H9 (cell line): Measurements from ENCODE around the gene GCLC. TPM values are rescaled to one million over a fixed set of nuclear protein-coding genes. Genes with fewer than 3 reads are reported as not detected.

Source experiments
- DNase-seq: peaks from one replicate; pipeline ENCODE4 v3.0.0-alpha.2; 2017
- H2AFZ ChIP-seq: one replicate; pipeline ENCODE4 v1.6.1; 2013; ENCODE audit warnings: mild to moderate bottlenecking, low read length, control low read depth, moderate library complexity
- H2AK5ac ChIP-seq: 2 replicates; pipeline ENCODE4 v1.6.1; 2013; ENCODE audit warnings: low read length, control low read depth, mixed read lengths; ENCODE audit not compliant: insufficient read length
- H2BK120ac ChIP-seq: one replicate; pipeline ENCODE4 v1.6.1; 2013; ENCODE audit warnings: low read depth, mild to moderate bottlenecking, low read length, control low read depth, inconsistent platforms; ENCODE audit not compliant: poor library complexity, severe bottlenecking
- H2BK12ac ChIP-seq: 2 replicates; pipeline ENCODE4 v1.6.1; 2013; ENCODE audit warnings: low read length, control low read depth, mixed read lengths, low read depth; ENCODE audit not compliant: insufficient read length
- H2BK15ac ChIP-seq: 2 replicates; pipeline ENCODE4 v1.6.1; 2013; ENCODE audit warnings: low read depth, low read length, control low read depth
- H2BK20ac ChIP-seq: one replicate; pipeline ENCODE4 v1.6.1; 2013; ENCODE audit warnings: low read depth, mild to moderate bottlenecking, low read length, control low read depth, inconsistent platforms; ENCODE audit not compliant: poor library complexity, severe bottlenecking
- H2BK5ac ChIP-seq: 2 replicates; pipeline ENCODE4 v1.6.1; 2013; ENCODE audit warnings: low read length, control low read depth, mixed read lengths; ENCODE audit not compliant: insufficient read length
- H3K14ac ChIP-seq: 2 replicates; pipeline ENCODE4 v1.6.1; 2013; ENCODE audit warnings: low read length, control low read depth; ENCODE audit not compliant: insufficient read depth
- H3K18ac ChIP-seq: 2 replicates; pipeline ENCODE4 v1.6.1; 2013; ENCODE audit warnings: low read depth, mild to moderate bottlenecking, mixed read lengths, low read length, control low read depth; ENCODE audit not compliant: insufficient read length
- H3K23ac ChIP-seq: 2 replicates; pipeline ENCODE4 v1.6.1; 2013; ENCODE audit warnings: low read length, control low read depth, mixed read lengths, low read depth; ENCODE audit not compliant: insufficient read length
- H3K23me2 ChIP-seq: 2 replicates; pipeline ENCODE4 v1.6.1; 2013; ENCODE audit warnings: low read depth, mild to moderate bottlenecking, mixed read lengths, low read length, control low read depth; ENCODE audit not compliant: insufficient read length, poor library complexity, severe bottlenecking
- H3K27ac ChIP-seq: 2 replicates; pipeline ENCODE4 v1.5.1; 2013; ENCODE audit warnings: low read length, control low read depth, mixed read lengths, low read depth; ENCODE audit not compliant: insufficient read length
- H3K27me3 ChIP-seq: 2 replicates; pipeline ENCODE4 v1.6.1; 2013; ENCODE audit warnings: low read length, control low read depth, inconsistent platforms; ENCODE audit not compliant: insufficient read depth
- H3K4ac ChIP-seq: 2 replicates; pipeline ENCODE4 v1.6.1; 2013; ENCODE audit warnings: low read depth, mild to moderate bottlenecking, control low read depth, inconsistent platforms, low read length, moderate library complexity
- H3K4me1 ChIP-seq: 2 replicates; pipeline ENCODE4 v1.6.1; 2013; ENCODE audit warnings: low read length, control low read depth, inconsistent platforms; ENCODE audit not compliant: insufficient read depth
- H3K4me2 ChIP-seq: 2 replicates; pipeline ENCODE4 v1.6.1; 2013; ENCODE audit warnings: low read length, control low read depth, mixed read lengths; ENCODE audit not compliant: insufficient read length, insufficient read depth
- H3K56ac ChIP-seq: 2 replicates; pipeline ENCODE4 v1.6.1; 2013; ENCODE audit warnings: low read depth, mild to moderate bottlenecking, mixed read lengths, low read length, control low read depth; ENCODE audit not compliant: insufficient read length
- H3K79me1 ChIP-seq: 2 replicates; pipeline ENCODE4 v1.6.1; 2013; ENCODE audit warnings: low read depth, mild to moderate bottlenecking, moderate library complexity, low read length, control low read depth, inconsistent platforms; ENCODE audit not compliant: insufficient read depth, poor library complexity, severe bottlenecking
- H3K79me2 ChIP-seq: 2 replicates; pipeline ENCODE4 v1.6.1; 2013; ENCODE audit warnings: low read length, control low read depth, inconsistent platforms; ENCODE audit not compliant: insufficient read depth
- H3K9ac ChIP-seq: 2 replicates; pipeline ENCODE4 v1.6.1; 2013; ENCODE audit warnings: low read length, control low read depth, mixed read lengths; ENCODE audit not compliant: insufficient read length; ENCODE audit errors: extremely low read depth
- H3K9me3 ChIP-seq: one replicate; pipeline ENCODE4 v1.6.1; 2013; ENCODE audit warnings: low read depth, low read length, inconsistent platforms; ENCODE audit not compliant: control insufficient read depth
- H3T11ph ChIP-seq: one replicate; pipeline ENCODE4 v1.6.1; 2013; ENCODE audit warnings: mild to moderate bottlenecking, low read length, control low read depth, inconsistent platforms
- H4K20me1 ChIP-seq: one replicate; pipeline ENCODE4 v1.6.1; 2013; ENCODE audit not compliant: control insufficient read depth, insufficient read length, insufficient read depth
- H4K5ac ChIP-seq: 2 replicates; pipeline ENCODE4 v1.6.1; 2013; ENCODE audit warnings: low read depth, mild to moderate bottlenecking, mixed read lengths, low read length, control low read depth; ENCODE audit not compliant: insufficient read length
- H4K8ac ChIP-seq: replicated peaks from 2 replicates; pipeline ENCODE4 v1.6.1; 2013; ENCODE audit warnings: low read length, control low read depth, mixed read lengths, low read depth; ENCODE audit not compliant: insufficient read length
- H4K91ac ChIP-seq: 2 replicates; pipeline ENCODE4 v1.6.1; 2013; ENCODE audit warnings: low read depth, mild to moderate bottlenecking, moderate library complexity, mixed read lengths, low read length, control low read depth; ENCODE audit not compliant: insufficient read length
- H3K27ac Mint-ChIP-seq, 3 experiments: 2 replicates in 2 of 3; 3 replicates in 1 of 3; pipeline ENCODE4 v1.8.0; 2020 to 2021; ENCODE audit warnings: mixed read lengths in 3 of 3, mild to moderate bottlenecking in 1 of 3, moderate library complexity in 1 of 3
- H3K27me3 Mint-ChIP-seq: 2 replicates; pipeline ENCODE4 v1.8.0; 2021; ENCODE audit warnings: low read depth, mild to moderate bottlenecking, moderate library complexity, mixed read lengths
- H3K36me3 Mint-ChIP-seq, 3 experiments: 2 replicates in 2 of 3; 3 replicates in 1 of 3; pipeline ENCODE4 v1.8.0; 2020 to 2021; ENCODE audit warnings: low read depth in 3 of 3, mixed read lengths in 3 of 3; ENCODE audit not compliant: insufficient read depth in 1 of 3
- H3K4me1 Mint-ChIP-seq, 2 experiments: 2 replicates each; pipeline ENCODE4 v1.8.0; 2020; ENCODE audit warnings: mixed read lengths in 2 of 2
- H3K4me3 Mint-ChIP-seq, 2 experiments: 2 replicates in 1 of 2; 3 replicates in 1 of 2; pipeline ENCODE4 v1.8.0; 2020 to 2021; ENCODE audit warnings: mild to moderate bottlenecking in 2 of 2, mixed read lengths in 2 of 2, moderate library complexity in 1 of 2
- H3K9me3 Mint-ChIP-seq, 2 experiments: 2 replicates in 1 of 2; 3 replicates in 1 of 2; pipeline ENCODE4 v1.8.0; 2020; ENCODE audit warnings: mild to moderate bottlenecking in 2 of 2, mixed read lengths in 2 of 2, moderate library complexity in 1 of 2
- WGBS: extraction: QIAGEN DNeasy Blood & Tissue Kit; methylation state at CpG from one replicate; pipeline ENCODE4 v1.1.7; 2013; ENCODE audit warnings: missing lambda C conversion rate, low lambda C conversion rate, mixed read lengths; ENCODE audit not compliant: insufficient read length; ENCODE audit errors: extremely low coverage; 5-methylcytosine and 5-hydroxymethylcytosine counted together
- total RNA-seq: library from RNA; stranded (reverse); gene quantifications from 2 replicates; pipeline ENCODE4 v1.2.1, GENCODE V29; 2021
- TF ChIP-seq, protein P1 (sequence below): fragments of 200-600 bp; sonication (generic); conservative IDR thresholded peaks from 3 replicates; pipeline ENCODE4 v1.8.0; 2021; ENCODE audit warnings: antibody characterized with exemption, mild to moderate bottlenecking

GCLC gene
- total RNA-seq, 1 experiment from 2014 or later, result 55.5 TPM

DNA sequence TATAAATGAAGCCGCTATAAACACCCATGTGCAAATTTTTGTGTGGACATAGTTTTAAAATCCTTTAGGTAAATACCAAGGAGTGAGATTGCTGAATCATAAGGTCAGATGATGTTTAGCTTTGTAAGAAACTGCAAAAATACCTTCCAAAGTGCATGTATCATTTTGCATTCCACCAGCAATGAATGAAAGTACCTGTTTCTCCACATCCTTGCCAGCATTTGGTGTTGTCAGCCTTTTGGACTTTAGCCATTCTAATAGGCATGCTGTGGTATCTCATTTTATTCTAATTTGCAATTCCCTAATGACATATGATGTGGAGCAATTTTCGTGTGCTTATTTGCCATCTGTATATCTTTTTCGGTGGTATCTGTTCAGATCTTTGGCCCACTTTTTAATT is 93.7 kb downstream of the GCLC start:
- Histone ChIP-seq H2BK120ac (no peak overlapping the region), H2AFZ (no peak overlapping the region), H4K5ac (no peak overlapping the region), H2BK20ac (no peak overlapping the region), H3K18ac (no peak overlapping the region), H4K8ac (no peak overlapping the region), H2BK5ac (no peak overlapping the region), H3K4me2 (no peak overlapping the region), H3K23me2 (no peaks in the 10 kb centered on the region), H4K91ac (no peak overlapping the region), H4K20me1 (no peaks in the 10 kb centered on the region), H3T11ph (no peak overlapping the region), H3K79me2 (no peaks in the 10 kb centered on the region), H3K14ac (no peak overlapping the region), H2BK12ac (no peak overlapping the region), H3K9ac (no peak overlapping the region), H3K27me3 (no peaks in the 10 kb centered on the region), H2BK15ac (no peak overlapping the region), H3K56ac (no peak overlapping the region), H3K79me1 (no peaks in the 10 kb centered on the region), H3K4ac (no peak overlapping the region), H3K9me3 (no peaks in the 10 kb centered on the region), H3K23ac (no peak overlapping the region), H3K27ac (no peak overlapping the region), H3K4me1 (no peaks in the 10 kb centered on the region), H2AK5ac (no peak overlapping the region)
- whole genome bisulfite sequencing, result no CpG with 5 or more reads among the region's 3 CpGs
- no peaks in the 10 kb centered on the region for H3K4me1 Mint-ChIP-seq
- TF ChIP-seq, protein P1, sequence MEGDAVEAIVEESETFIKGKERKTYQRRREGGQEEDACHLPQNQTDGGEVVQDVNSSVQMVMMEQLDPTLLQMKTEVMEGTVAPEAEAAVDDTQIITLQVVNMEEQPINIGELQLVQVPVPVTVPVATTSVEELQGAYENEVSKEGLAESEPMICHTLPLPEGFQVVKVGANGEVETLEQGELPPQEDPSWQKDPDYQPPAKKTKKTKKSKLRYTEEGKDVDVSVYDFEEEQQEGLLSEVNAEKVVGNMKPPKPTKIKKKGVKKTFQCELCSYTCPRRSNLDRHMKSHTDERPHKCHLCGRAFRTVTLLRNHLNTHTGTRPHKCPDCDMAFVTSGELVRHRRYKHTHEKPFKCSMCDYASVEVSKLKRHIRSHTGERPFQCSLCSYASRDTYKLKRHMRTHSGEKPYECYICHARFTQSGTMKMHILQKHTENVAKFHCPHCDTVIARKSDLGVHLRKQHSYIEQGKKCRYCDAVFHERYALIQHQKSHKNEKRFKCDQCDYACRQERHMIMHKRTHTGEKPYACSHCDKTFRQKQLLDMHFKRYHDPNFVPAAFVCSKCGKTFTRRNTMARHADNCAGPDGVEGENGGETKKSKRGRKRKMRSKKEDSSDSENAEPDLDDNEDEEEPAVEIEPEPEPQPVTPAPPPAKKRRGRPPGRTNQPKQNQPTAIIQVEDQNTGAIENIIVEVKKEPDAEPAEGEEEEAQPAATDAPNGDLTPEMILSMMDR, result no peak
- H3K9me3 Mint-ChIP-seq, result peaks cover 15% of the 10 kb centered on the region in 2 experiments
- H3K27ac Mint-ChIP-seq, result no peak overlapping the region
- no peak for DNase-seq
- peaks cover 2% of the 10 kb centered on the region; the same call in 1 of the 2 replicates for H3K27me3 Mint-ChIP-seq
- peaks cover 3 to 10% (median 3%) of the 10 kb centered on the region in 3 experiments; a peak in 4 of 7 replicates for H3K36me3 Mint-ChIP-seq
- H3K4me3 Mint-ChIP-seq, result no peak overlapping the region
